Measurements from ENCODE around the gene CFB.

Gene CFB

GRCh38 chr6:31945154-31945506, 765 bp upstream of the CFB start:
- TF ChIP-seq PPARA (CRISPR knock-in tag; IDR thresholded peaks at IDR 0.05; ENCODE audit: borderline replicate concordance), result no peak
- no peak for TF ChIP-seq GLIS3 (CRISPR knock-in tag; IDR thresholded peaks at IDR 0.05)
- TF ChIP-seq SNAI2 (CRISPR knock-in tag; IDR thresholded peaks at IDR 0.05), result no peak
- no peak for TF ChIP-seq PATZ1 (CRISPR knock-in tag; IDR thresholded peaks at IDR 0.05; ENCODE audit: borderline replicate concordance)
- no peak for TF ChIP-seq ISL1 (CRISPR knock-in tag; IDR thresholded peaks at IDR 0.05)
- TF ChIP-seq BACH2 (CRISPR knock-in tag; IDR thresholded peaks at IDR 0.05; ENCODE audit: borderline replicate concordance), result no peak
- TF ChIP-seq POU6F1 (CRISPR knock-in tag; IDR thresholded peaks at IDR 0.05; ENCODE audit: borderline replicate concordance, low read depth), result no peak
- TF ChIP-seq TSHZ2 (CRISPR knock-in tag; IDR thresholded peaks at IDR 0.05), result no peak
- no peak for TF ChIP-seq ARNTL (CRISPR knock-in tag; IDR thresholded peaks at IDR 0.05; ENCODE audit: borderline replicate concordance, low read depth)
- TF ChIP-seq ZNF8 (CRISPR knock-in tag; IDR thresholded peaks at IDR 0.05), result no peak
- no peak for TF ChIP-seq ZNF70 (CRISPR knock-in tag; IDR thresholded peaks at IDR 0.05)
- TF ChIP-seq ZFP3 (CRISPR knock-in tag; IDR thresholded peaks at IDR 0.05), result no peak
- TF ChIP-seq TCF4 (CRISPR knock-in tag; IDR thresholded peaks at IDR 0.05; ENCODE audit: borderline replicate concordance), result no peak
- TF ChIP-seq CREB5 (CRISPR knock-in tag; IDR thresholded peaks at IDR 0.05; ENCODE audit: low read depth), result no peak
- TF ChIP-seq ZFP30 (CRISPR knock-in tag; IDR thresholded peaks at IDR 0.05), result no peak
- TF ChIP-seq ZNF565 (CRISPR knock-in tag; conservative IDR thresholded peaks at IDR 0.05; ENCODE audit: low read depth), result no peak
- no peak for TF ChIP-seq CSDC2 (CRISPR knock-in tag; IDR thresholded peaks at IDR 0.05)
- ATAC-seq, result no peak

- TF ChIP-seq RARB (CRISPR knock-in tag; IDR thresholded peaks at IDR 0.05), result no peak
- no peak for TF ChIP-seq ARNTL (CRISPR knock-in tag; IDR thresholded peaks at IDR 0.05; ENCODE audit: borderline replicate concordance, low read depth)
- no peak for TF ChIP-seq ZNF70 (CRISPR knock-in tag; IDR thresholded peaks at IDR 0.05)
- TF ChIP-seq POU6F1 (CRISPR knock-in tag; IDR thresholded peaks at IDR 0.05; ENCODE audit: borderline replicate concordance, low read depth), result no peak
- TF ChIP-seq ZNF565 (CRISPR knock-in tag; conservative IDR thresholded peaks at IDR 0.05; ENCODE audit: low read depth), result no peak
- no peak for TF ChIP-seq ZC3H10 (CRISPR knock-in tag; IDR thresholded peaks at IDR 0.05)
- TF ChIP-seq ZFP30 (CRISPR knock-in tag; IDR thresholded peaks at IDR 0.05), result no peak
- no peak for TF ChIP-seq ZNF8 (CRISPR knock-in tag; IDR thresholded peaks at IDR 0.05)
- TF ChIP-seq CSRNP3 (CRISPR knock-in tag; IDR thresholded peaks at IDR 0.05), result no peak
- TF ChIP-seq BACH2 (CRISPR knock-in tag; IDR thresholded peaks at IDR 0.05; ENCODE audit: borderline replicate concordance), result no peak
- TF ChIP-seq PPARA (CRISPR knock-in tag; IDR thresholded peaks at IDR 0.05; ENCODE audit: borderline replicate concordance), result no peak
- TF ChIP-seq ESRRG (CRISPR knock-in tag; IDR thresholded peaks at IDR 0.05), result no peak
- no peak for TF ChIP-seq OSR1 (CRISPR knock-in tag; IDR thresholded peaks at IDR 0.05)
- TF ChIP-seq TSHZ2 (CRISPR knock-in tag; IDR thresholded peaks at IDR 0.05), result no peak
- TF ChIP-seq ZFP3 (CRISPR knock-in tag; IDR thresholded peaks at IDR 0.05), result no peak
These were observed 533 bp downstream of the CFB start for GRCh38 chr6:31946370-31946885.

More at GRCh38 chr6:31946370-31946885, 533 bp downstream of the CFB start:
- ATAC-seq, result no peak
